ENCODE measurements around the gene MGLL. TPM values are rescaled to one million over a fixed set of nuclear protein-coding genes. Genes with fewer than 3 reads are reported as not detected.

Gene MGLL
- total RNA-seq, 4 donors from 2014 or later, result 12.6 to 44.8 (median 32.3) TPM

GRCh38 chr3:127739347-127740135 is 82.8 kb downstream of the MGLL start:
- no peak for DNase-seq
- H3K27me3 ChIP-seq, result no peaks in the 10 kb centered on the region
- no peaks in the 10 kb centered on the region for H3K9me3 ChIP-seq
- no peak overlapping the region for H3K4me3 ChIP-seq
- no peak for TF ChIP-seq POLR2A (IDR thresholded peaks at IDR 0.05)
- TF ChIP-seq, protein P1, sequence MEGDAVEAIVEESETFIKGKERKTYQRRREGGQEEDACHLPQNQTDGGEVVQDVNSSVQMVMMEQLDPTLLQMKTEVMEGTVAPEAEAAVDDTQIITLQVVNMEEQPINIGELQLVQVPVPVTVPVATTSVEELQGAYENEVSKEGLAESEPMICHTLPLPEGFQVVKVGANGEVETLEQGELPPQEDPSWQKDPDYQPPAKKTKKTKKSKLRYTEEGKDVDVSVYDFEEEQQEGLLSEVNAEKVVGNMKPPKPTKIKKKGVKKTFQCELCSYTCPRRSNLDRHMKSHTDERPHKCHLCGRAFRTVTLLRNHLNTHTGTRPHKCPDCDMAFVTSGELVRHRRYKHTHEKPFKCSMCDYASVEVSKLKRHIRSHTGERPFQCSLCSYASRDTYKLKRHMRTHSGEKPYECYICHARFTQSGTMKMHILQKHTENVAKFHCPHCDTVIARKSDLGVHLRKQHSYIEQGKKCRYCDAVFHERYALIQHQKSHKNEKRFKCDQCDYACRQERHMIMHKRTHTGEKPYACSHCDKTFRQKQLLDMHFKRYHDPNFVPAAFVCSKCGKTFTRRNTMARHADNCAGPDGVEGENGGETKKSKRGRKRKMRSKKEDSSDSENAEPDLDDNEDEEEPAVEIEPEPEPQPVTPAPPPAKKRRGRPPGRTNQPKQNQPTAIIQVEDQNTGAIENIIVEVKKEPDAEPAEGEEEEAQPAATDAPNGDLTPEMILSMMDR (IDR thresholded peaks at IDR 0.05), result no peak
- intact Hi-C loops (cut with DNase I; ENCODE audit: low total_unique reads), result no loop called here
- H3K4me1 ChIP-seq, result peaks cover 0 to 5% of the 10 kb centered on the region in 2 donors
- H3K36me3 ChIP-seq, result no peaks in the 10 kb centered on the region
- peak overlapping the region in 1 of 2 donors; percentile 46 for H3K27ac ChIP-seq

DNA sequence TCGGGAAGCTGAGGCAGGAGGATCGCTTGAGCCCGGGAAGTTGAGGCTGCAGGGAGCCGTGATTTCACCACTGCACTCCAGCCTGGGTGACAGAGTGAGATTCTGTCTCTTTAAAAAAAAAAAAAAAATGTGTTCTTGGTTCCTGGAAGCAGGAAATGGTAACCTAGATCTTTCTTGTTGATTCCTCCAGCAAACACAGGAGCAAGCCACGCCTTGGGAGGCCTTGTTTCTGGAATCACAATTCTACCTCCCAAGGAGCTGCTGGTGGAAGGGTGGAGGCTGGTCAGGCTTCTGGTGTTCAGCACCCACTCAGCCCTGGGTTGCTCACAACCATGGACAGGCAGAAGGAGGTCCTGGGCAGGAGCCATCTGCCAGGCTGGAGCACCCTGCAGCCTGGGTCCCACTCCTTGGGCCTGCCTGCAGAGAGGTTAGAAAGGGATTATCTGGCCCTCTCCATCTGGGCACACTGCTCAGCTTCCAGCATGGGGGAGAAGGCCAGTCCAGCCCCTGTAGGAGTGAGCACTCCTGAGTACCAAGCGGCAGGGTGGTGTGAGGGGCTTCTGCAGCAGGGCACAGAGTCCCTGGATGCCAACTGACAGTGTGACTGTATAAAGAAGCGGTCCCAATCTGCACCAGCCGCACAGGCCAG is 84.0 kb downstream of the MGLL start:
- peak in 1 of 2 donors; percentile 29 for DNase-seq
- H3K27me3 ChIP-seq, result no peaks in the 10 kb centered on the region
- TF ChIP-seq, protein P1 (IDR thresholded peaks at IDR 0.05), result no peak
- no peak for TF ChIP-seq POLR2A (IDR thresholded peaks at IDR 0.05)
- H3K27ac ChIP-seq, result peak overlapping the region; percentile 7 to 50
- intact Hi-C loops (cut with DNase I; ENCODE audit: low total_unique reads), result no loop called here
- H3K4me3 ChIP-seq, result no peak overlapping the region
- H3K9me3 ChIP-seq, result no peaks in the 10 kb centered on the region
- H3K36me3 ChIP-seq, result no peaks in the 10 kb centered on the region
- H3K4me1 ChIP-seq, result peaks cover 0 to 6% of the 10 kb centered on the region in 2 donors

DNA sequence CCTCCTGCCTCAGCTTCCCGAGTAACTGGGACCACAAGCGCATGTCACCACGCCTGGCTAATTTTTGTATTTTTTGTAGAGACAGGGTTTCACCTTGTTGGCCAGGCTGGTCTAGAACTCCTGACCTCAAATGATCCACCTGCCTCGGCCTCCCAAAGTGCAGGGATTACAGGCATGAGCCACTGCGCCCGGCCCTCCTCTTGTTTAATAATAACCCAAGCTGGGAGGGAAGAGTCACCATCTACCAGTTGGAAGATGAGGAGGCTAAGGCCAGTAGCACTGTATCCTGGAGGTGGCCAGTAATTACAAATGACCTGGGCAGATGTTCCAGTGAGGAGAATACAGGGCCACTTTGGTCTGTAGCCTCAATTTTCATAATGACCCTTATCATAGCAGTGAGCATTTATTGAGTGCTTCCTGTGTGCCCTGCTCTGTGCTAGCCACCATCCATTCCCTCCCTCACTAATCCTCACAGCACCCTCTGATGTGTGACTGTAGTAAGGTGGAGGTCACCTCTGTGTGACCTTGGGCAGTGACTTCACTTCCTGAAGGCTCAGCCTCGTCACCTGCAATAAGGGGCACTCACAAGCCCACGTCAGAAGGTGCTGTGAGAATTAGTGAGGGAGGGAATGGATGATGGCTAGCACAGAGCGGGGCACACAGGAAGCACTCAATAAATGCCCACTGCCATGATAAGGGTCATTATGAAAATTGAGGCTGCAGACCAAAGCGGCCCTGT is 85.3 kb downstream of the MGLL start:
- peak overlapping the region in 1 of 2 donors; percentile 73 for H3K27ac ChIP-seq
- no peaks in the 10 kb centered on the region for H3K9me3 ChIP-seq
- TF ChIP-seq, protein P1 (IDR thresholded peaks at IDR 0.05), result no peak
- TF ChIP-seq POLR2A (IDR thresholded peaks at IDR 0.05), result no peak
- intact Hi-C loops (cut with DNase I; ENCODE audit: low total_unique reads), result no loop called here
- no peak overlapping the region for H3K4me3 ChIP-seq
- no peaks in the 10 kb centered on the region for H3K27me3 ChIP-seq
- H3K4me1 ChIP-seq, result peaks cover 0 to 6% of the 10 kb centered on the region in 2 donors
- H3K36me3 ChIP-seq, result no peaks in the 10 kb centered on the region
- DNase-seq, result no peak

- intact Hi-C loops (cut with DNase I; ENCODE audit: low total_unique reads), result no loop called here
- H3K27ac ChIP-seq, result peak overlapping the region; percentile 25 to 73
- no peaks in the 10 kb centered on the region for H3K27me3 ChIP-seq
- H3K4me1 ChIP-seq, result peaks cover 0 to 6% of the 10 kb centered on the region in 2 donors
- peak overlapping the region in 1 of 2 donors; percentile 1 for H3K4me3 ChIP-seq
- no peak for TF ChIP-seq POLR2A (IDR thresholded peaks at IDR 0.05)
- TF ChIP-seq, protein P1 (IDR thresholded peaks at IDR 0.05), result no peak
- H3K36me3 ChIP-seq, result no peaks in the 10 kb centered on the region
- H3K9me3 ChIP-seq, result no peaks in the 10 kb centered on the region
- peak in 1 of 2 donors; percentile 32 for DNase-seq
Observed at GRCh38 chr3:127735767-127736693, 86.3 kb downstream of the MGLL start.
